Measurements from ENCODE around the gene PSMB3.

The PSMB3 gene

DNA sequence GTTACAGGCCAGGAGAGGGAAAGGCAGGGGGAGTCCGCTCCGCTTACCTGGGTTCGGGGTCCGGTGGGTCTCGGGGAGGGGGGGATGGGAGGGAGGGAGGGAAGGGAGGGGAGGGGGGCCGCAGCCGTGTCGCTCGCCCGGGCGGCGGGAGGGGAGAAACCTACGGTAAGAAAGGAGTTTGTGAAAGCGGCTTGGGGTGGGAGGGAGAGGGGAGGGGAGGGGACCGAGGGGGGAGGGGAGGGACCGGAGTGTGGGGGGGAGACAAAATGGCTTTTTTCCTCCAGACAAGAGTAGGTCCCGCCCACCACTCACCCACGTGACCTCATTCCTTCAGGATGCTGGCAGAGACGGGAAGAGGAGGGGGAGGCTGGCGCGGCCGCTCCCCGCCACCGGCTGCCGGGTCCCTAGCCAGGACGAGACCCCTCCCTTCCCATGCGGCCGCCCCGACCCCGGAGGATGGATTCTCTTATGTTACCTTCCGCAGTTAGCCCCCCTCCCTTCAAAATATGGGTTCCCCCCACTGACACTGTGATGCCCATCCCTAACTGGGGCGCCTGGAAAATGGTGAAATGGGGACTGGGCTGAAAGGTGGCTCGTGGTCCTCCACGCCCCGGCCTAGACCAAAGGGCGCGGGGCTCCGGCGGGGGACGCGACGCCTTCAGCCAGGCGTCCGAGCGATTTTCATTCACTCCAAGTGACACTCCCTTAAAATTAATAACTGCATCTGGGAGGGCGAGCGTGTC lies 4.2 kb upstream of the PSMB3 start, which contains the start of gene PCGF2:
TSS of gene PCGF2 (minus strand) at position 188 of the 743 bp plus-strand sequence. CDS start 7,934 bp downstream, outside the sequence.
- H3K4me1 ChIP-seq (ENCODE audit: control insufficient read depth, insufficient read depth, low read length): peaks cover 36% of the 10 kb centered on the region
- DNase-seq (ENCODE audit: low read depth): peak; percentile 94
- H3K9me3 ChIP-seq (ENCODE audit: control insufficient read depth, low read length): no peaks in the 10 kb centered on the region
- peak within 1 kb of the TSS; percentile 97 for H3K4me3 ChIP-seq (ENCODE audit: low read length)
- peak within 1 kb of the TSS; percentile 95 for H3K9ac ChIP-seq (ENCODE audit: low read length)
- no peaks in the 10 kb centered on the region for H3K36me3 ChIP-seq (ENCODE audit: control insufficient read depth, insufficient read depth, low read length, severe bottlenecking)
- H3K27me3 ChIP-seq (replicated peaks; ENCODE audit: control insufficient read depth, insufficient read depth, low read length): no peaks in the 10 kb centered on the region

DNA sequence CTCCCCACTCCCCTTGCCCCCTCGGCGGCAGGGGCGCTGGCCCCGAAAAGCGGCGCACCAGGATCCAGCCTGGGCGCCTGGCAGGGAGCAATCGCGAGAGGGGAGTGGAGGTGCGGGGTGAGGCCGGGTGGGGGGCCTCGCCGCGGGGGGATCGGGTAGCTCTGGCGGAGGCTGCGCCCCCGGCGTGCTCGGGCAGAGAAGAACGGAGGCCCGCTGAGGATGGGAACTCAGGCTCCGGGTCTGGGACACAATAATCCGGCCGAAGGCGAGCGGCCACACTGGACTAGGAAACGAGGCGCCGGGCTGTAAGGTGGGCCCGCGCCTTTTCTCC lies 3.7 kb upstream of the PSMB3 start:
- H3K9ac ChIP-seq (ENCODE audit: low read length): peak overlapping the region; percentile 82
- DNase-seq (ENCODE audit: low read depth): no peak
- no peaks in the 10 kb centered on the region for H3K36me3 ChIP-seq (ENCODE audit: control insufficient read depth, insufficient read depth, low read length, severe bottlenecking)
- H3K4me1 ChIP-seq (ENCODE audit: control insufficient read depth, insufficient read depth, low read length): peaks cover 41% of the 10 kb centered on the region
- no peaks in the 10 kb centered on the region for H3K9me3 ChIP-seq (ENCODE audit: control insufficient read depth, low read length)
- H3K4me3 ChIP-seq (ENCODE audit: low read length): peak overlapping the region; percentile 81
- no peaks in the 10 kb centered on the region for H3K27me3 ChIP-seq (replicated peaks; ENCODE audit: control insufficient read depth, insufficient read depth, low read length)

DNA sequence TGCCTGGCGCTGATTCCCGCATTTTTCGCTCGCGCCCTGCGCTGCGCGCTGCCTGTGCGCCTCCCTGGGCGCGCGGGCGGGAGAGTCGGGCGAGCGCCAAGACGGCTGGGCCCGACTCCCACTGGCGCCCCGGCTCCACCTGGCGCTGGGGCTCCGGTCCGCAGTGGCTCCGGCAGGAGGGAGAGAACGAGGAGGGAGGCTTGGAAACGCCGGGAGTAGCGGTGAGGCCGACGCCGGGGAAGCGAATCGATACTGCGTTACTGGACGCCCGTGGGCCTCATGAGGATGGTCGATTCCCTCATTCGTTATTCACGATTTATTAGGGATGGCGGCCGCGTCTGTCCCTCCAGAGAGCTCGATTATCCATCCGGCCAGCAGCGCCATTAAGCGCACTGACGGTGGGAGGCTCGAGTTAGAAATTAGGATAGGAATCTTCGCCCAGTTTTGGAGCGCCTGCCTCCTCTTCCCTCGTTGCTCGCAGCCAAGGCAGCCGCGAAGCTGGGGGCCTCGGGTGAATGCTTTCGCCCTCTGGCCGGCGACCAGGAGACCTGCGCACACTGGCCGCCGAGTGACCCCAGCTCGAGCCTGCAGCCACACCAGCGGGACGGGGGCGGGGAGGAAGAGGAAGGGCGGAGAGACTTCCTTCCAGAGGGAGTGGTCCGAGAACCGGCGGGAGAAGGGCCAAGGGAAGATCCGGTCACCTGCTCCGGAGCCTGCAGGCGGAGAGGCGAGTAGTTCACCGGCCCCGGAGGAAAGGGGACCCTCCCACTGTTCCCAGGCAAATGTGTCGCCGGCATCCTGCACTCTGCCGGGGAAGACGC lies 3.1 kb upstream of the PSMB3 start:
- Histone ChIP-seq H3K9me3 (ENCODE audit: control insufficient read depth, low read length) (no peaks in the 10 kb centered on the region), H3K27me3 (replicated peaks; ENCODE audit: control insufficient read depth, insufficient read depth, low read length) (no peaks in the 10 kb centered on the region), H3K36me3 (ENCODE audit: control insufficient read depth, insufficient read depth, low read length, severe bottlenecking) (peaks cover 3% of the 10 kb centered on the region), H3K4me3 (ENCODE audit: low read length) (peak overlapping the region; percentile 81), H3K9ac (ENCODE audit: low read length) (peak overlapping the region; percentile 82), H3K4me1 (ENCODE audit: control insufficient read depth, insufficient read depth, low read length) (peaks cover 44% of the 10 kb centered on the region)
- DNase-seq (ENCODE audit: low read depth): peak; percentile 70

DNA sequence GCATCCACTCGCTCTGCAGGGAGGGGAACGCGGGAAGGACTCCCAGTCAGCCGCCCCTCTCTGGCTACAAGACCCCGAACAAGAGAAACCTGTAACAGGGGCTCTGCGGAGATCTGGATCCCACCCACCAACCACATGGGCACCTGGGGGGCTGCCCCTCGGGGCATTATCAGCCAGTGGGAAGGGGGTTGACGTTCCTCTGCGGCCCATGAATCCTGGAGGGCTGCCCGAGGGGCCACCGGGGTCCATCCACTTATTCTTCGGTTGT lies 2.6 kb upstream of the PSMB3 start:
- Histone ChIP-seq H3K27me3 (replicated peaks; ENCODE audit: control insufficient read depth, insufficient read depth, low read length) (no peaks in the 10 kb centered on the region), H3K4me3 (ENCODE audit: low read length) (peak overlapping the region; percentile 81), H3K36me3 (ENCODE audit: control insufficient read depth, insufficient read depth, low read length, severe bottlenecking) (peaks cover 6% of the 10 kb centered on the region), H3K9me3 (ENCODE audit: control insufficient read depth, low read length) (no peaks in the 10 kb centered on the region), H3K4me1 (ENCODE audit: control insufficient read depth, insufficient read depth, low read length) (peaks cover 47% of the 10 kb centered on the region), H3K9ac (ENCODE audit: low read length) (peak overlapping the region; percentile 82)
- no peak for DNase-seq (ENCODE audit: low read depth)

GRCh38 chr17:38750312-38751121 lies 2.0 kb upstream of the PSMB3 start:
- Histone ChIP-seq H3K36me3 (ENCODE audit: control insufficient read depth, insufficient read depth, low read length, severe bottlenecking) (peaks cover 6% of the 10 kb centered on the region), H3K9me3 (ENCODE audit: control insufficient read depth, low read length) (no peaks in the 10 kb centered on the region), H3K4me1 (ENCODE audit: control insufficient read depth, insufficient read depth, low read length) (peaks cover 47% of the 10 kb centered on the region), H3K27me3 (replicated peaks; ENCODE audit: control insufficient read depth, insufficient read depth, low read length) (no peaks in the 10 kb centered on the region), H3K9ac (ENCODE audit: low read length) (peak overlapping the region; percentile 14), H3K4me3 (ENCODE audit: low read length) (peak overlapping the region; percentile 97)
- DNase-seq (ENCODE audit: low read depth): peak; percentile 52

GRCh38 chr17:38751144-38751807 lies 1.3 kb upstream of the PSMB3 start:
- Histone ChIP-seq H3K36me3 (ENCODE audit: control insufficient read depth, insufficient read depth, low read length, severe bottlenecking) (peaks cover 14% of the 10 kb centered on the region), H3K4me1 (ENCODE audit: control insufficient read depth, insufficient read depth, low read length) (peaks cover 44% of the 10 kb centered on the region), H3K27me3 (replicated peaks; ENCODE audit: control insufficient read depth, insufficient read depth, low read length) (no peaks in the 10 kb centered on the region), H3K9me3 (ENCODE audit: control insufficient read depth, low read length) (no peaks in the 10 kb centered on the region), H3K4me3 (ENCODE audit: low read length) (peak overlapping the region; percentile 97), H3K9ac (ENCODE audit: low read length) (peak overlapping the region; percentile 14)
- DNase-seq (ENCODE audit: low read depth): no peak

- DNase-seq (ENCODE audit: low read depth): peak; percentile 92
- peak overlapping the region; percentile 97 for H3K4me3 ChIP-seq (ENCODE audit: low read length)
- peak overlapping the region; percentile 86 for H3K9ac ChIP-seq (ENCODE audit: low read length)
- H3K9me3 ChIP-seq (ENCODE audit: control insufficient read depth, low read length): no peaks in the 10 kb centered on the region
- H3K27me3 ChIP-seq (replicated peaks; ENCODE audit: control insufficient read depth, insufficient read depth, low read length): no peaks in the 10 kb centered on the region
- peaks cover 38% of the 10 kb centered on the region for H3K4me1 ChIP-seq (ENCODE audit: control insufficient read depth, insufficient read depth, low read length)
- H3K36me3 ChIP-seq (ENCODE audit: control insufficient read depth, insufficient read depth, low read length, severe bottlenecking): peaks cover 19% of the 10 kb centered on the region
Measured at GRCh38 chr17:38751808-38752307, 683 bp upstream of the PSMB3 start.

GRCh38 chr17:38753071-38753506 lies 548 bp downstream of the PSMB3 start:
- Histone ChIP-seq H3K4me3 (ENCODE audit: low read length) (peak overlapping the region; percentile 97), H3K27me3 (replicated peaks; ENCODE audit: control insufficient read depth, insufficient read depth, low read length) (no peaks in the 10 kb centered on the region), H3K9ac (ENCODE audit: low read length) (peak overlapping the region; percentile 99), H3K36me3 (ENCODE audit: control insufficient read depth, insufficient read depth, low read length, severe bottlenecking) (peaks cover 30% of the 10 kb centered on the region), H3K9me3 (ENCODE audit: control insufficient read depth, low read length) (no peaks in the 10 kb centered on the region), H3K4me1 (ENCODE audit: control insufficient read depth, insufficient read depth, low read length) (peaks cover 37% of the 10 kb centered on the region)
- DNase-seq (ENCODE audit: low read depth): no peak

DNA sequence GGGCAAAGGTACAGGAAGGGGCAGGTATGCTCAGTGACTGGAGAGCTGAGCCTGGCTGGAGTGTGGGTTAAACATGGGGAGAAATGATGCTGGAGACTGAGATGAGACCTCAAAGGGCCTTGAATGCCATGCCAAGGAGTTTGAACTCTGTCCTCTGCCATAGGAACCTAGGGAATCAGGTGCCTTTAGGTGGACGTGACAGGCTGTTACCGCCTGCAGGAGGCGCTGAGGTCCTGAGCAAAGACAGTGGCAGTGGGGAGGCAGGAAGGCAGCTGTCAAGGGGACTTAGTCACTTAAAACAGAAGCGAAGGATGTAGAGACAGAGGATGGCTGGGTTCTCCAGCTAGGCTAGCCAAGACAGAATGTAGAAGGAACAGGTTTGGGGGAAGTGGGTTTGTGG lies 9.1 kb downstream of the PSMB3 start:
- Histone ChIP-seq H3K9me3 (ENCODE audit: control insufficient read depth, low read length) (no peaks in the 10 kb centered on the region), H3K27me3 (replicated peaks; ENCODE audit: control insufficient read depth, insufficient read depth, low read length) (no peaks in the 10 kb centered on the region), H3K9ac (ENCODE audit: low read length) (no peak overlapping the region), H3K4me3 (ENCODE audit: low read length) (no peak overlapping the region), H3K36me3 (ENCODE audit: control insufficient read depth, insufficient read depth, low read length, severe bottlenecking) (peaks cover 92% of the 10 kb centered on the region), H3K4me1 (ENCODE audit: control insufficient read depth, insufficient read depth, low read length) (no peaks in the 10 kb centered on the region)
- DNase-seq (ENCODE audit: low read depth): peak; percentile 13

DNA sequence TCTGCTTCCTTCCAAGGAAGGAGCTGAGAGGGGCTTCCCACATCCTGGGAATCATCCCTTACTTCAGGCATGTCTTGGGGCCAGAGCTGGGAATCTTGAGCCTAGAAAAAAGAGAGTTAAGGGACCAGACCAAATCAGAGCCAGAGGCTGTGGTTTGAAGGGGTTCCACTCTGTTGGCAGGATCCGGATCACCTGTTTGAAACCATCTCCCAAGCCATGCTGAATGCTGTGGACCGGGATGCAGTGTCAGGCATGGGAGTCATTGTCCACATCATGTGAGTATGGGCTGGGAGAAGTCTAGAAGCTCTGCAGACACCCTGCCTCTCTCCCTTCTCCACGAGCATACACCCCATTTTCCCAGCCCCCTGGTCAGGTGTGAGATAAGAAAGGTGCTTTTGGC lies 9.7 kb downstream of the PSMB3 start:
- no peak for DNase-seq (ENCODE audit: low read depth)
- Histone ChIP-seq H3K27me3 (replicated peaks; ENCODE audit: control insufficient read depth, insufficient read depth, low read length) (no peaks in the 10 kb centered on the region), H3K9ac (ENCODE audit: low read length) (no peak overlapping the region), H3K36me3 (ENCODE audit: control insufficient read depth, insufficient read depth, low read length, severe bottlenecking) (peaks cover 93% of the 10 kb centered on the region), H3K4me3 (ENCODE audit: low read length) (no peak overlapping the region), H3K9me3 (ENCODE audit: control insufficient read depth, low read length) (no peaks in the 10 kb centered on the region), H3K4me1 (ENCODE audit: control insufficient read depth, insufficient read depth, low read length) (no peaks in the 10 kb centered on the region)
